HCT116 (cell line): ENCODE results near the gene MAML1. TPM values are rescaled to one million over a fixed set of nuclear protein-coding genes. Genes with fewer than 3 reads are reported as not detected.

Source experiments
- ATAC-seq: fragments of 200-7000 bp; cut with Tn5 transposase; 2 replicates; pipeline ENCODE4 v1.9.1; 2020; ENCODE audit warnings: mild to moderate bottlenecking, moderate library complexity
- BruUV-seq: library from RNA; stranded (reverse); fragments of 400-500 nt; replicated peaks from 2 replicates; lab custom pipeline; 2021; lab: Mats Ljungman, UMichigan
- CTCF ChIA-PET: fragments of 300-600 bp; sonication (Branson Sonifier 250); formaldehyde crosslinking; loops from one replicate; lab custom pipeline; 2021; ENCODE audit warnings: antibody characterized with exemption; lab: Charles Lee
- POLR2A ChIA-PET: fragments of 300-600, 350-600 bp; sonication (Branson Sonifier 250); formaldehyde crosslinking; loops from one replicate; lab custom pipeline; 2021; ENCODE audit warnings: antibody characterized with exemption; lab: Charles Lee
- RAD21 ChIA-PET, 2 experiments: fragments of 300-600 bp; sonication (Branson Sonifier 250); formaldehyde crosslinking; loops; one replicate each; lab custom pipeline; 2023; ENCODE audit warnings: low total read pairs in 2 of 2; ENCODE audit not compliant: uncharacterized antibody in 2 of 2, unreplicated experiment in 2 of 2, low non-redundant PET in 1 of 2; lab: Charles Lee
- DNase-seq: peaks from one replicate; pipeline ENCODE4 v3.0.0-alpha.2; 2010; ENCODE audit warnings: low read depth, low spot score
- H2AFZ ChIP-seq: fragments of 200-600 bp; shearing (Covaris generic), sonication (generic); 2 replicates; pipeline ENCODE4 v1.6.1; 2017; ENCODE audit warnings: low read depth, mixed run types, mixed read lengths, antibody characterized with exemption, low read length; ENCODE audit not compliant: poor library complexity, severe bottlenecking
- H3K27ac ChIP-seq: 2 replicates; pipeline ENCODE4 v1.5.1; 2012; ENCODE audit warnings: low read depth, low read length
- H3K27me3 ChIP-seq: fragments of 200-600 bp; sonication (generic); 2 replicates; pipeline ENCODE4 v1.6.1; 2016; ENCODE audit warnings: mixed run types, low read length, mixed read lengths; ENCODE audit not compliant: insufficient read depth
- H3K36me3 ChIP-seq, 2 experiments: fragments of 200-500 bp in 1 of 2; fragments of 200-600 bp in 1 of 2; sonication (Bioruptor generic) in 1 of 2; sonication (generic) in 1 of 2; 2 replicates each; pipeline versions ENCODE4 v1.5.1 to v1.6.1; 2014 to 2016; ENCODE audit warnings: low read length in 2 of 2, inconsistent platforms in 1 of 2, mixed read lengths in 1 of 2, mixed run types in 1 of 2; ENCODE audit not compliant: insufficient read depth in 2 of 2, control insufficient read depth in 1 of 2
- H3K4me1 ChIP-seq, 2 experiments: fragments of 200-600 bp in 1 of 2; sonication (generic) in 1 of 2; 2 replicates each; pipeline versions ENCODE4 v1.5.1 to v1.6.1; 2012 to 2017; ENCODE audit warnings: low read length in 2 of 2, inconsistent platforms in 1 of 2, mild to moderate bottlenecking in 1 of 2, mixed read lengths in 1 of 2, mixed run types in 1 of 2, moderate library complexity in 1 of 2; ENCODE audit not compliant: insufficient read depth in 2 of 2, control insufficient read depth in 1 of 2
- H3K4me2 ChIP-seq: fragments of 200-600 bp; sonication (generic); 2 replicates; pipeline ENCODE4 v1.6.1; 2017; ENCODE audit warnings: mixed run types, low read length, mixed read lengths
- H3K4me3 ChIP-seq, 2 experiments: fragments of 200-600 bp in 1 of 2; sonication (generic) in 1 of 2; replicated peaks in 1 of 2; 2 replicates each; pipeline ENCODE4 v1.5.1; 2011 to 2016; ENCODE audit warnings: low read length in 2 of 2, control low read depth in 1 of 2, low read depth in 1 of 2, mild to moderate bottlenecking in 1 of 2, mixed read lengths in 1 of 2, mixed run types in 1 of 2
- H3K79me2 ChIP-seq: fragments of 200-600 bp; sonication (generic); 2 replicates; pipeline ENCODE4 v1.6.1; 2017; ENCODE audit warnings: mild to moderate bottlenecking, mixed run types, low read length, moderate library complexity, mixed read lengths; ENCODE audit not compliant: insufficient read depth
- H3K9ac ChIP-seq: fragments of 200-600 bp; sonication (generic); 2 replicates; pipeline ENCODE4 v1.6.1; 2016; ENCODE audit warnings: low read length, mixed read lengths
- H3K9me2 ChIP-seq: fragments of 200-600 bp; sonication (generic), shearing (Covaris generic); 2 replicates; pipeline ENCODE4 v1.6.1; 2017; ENCODE audit warnings: mixed run types, mild to moderate bottlenecking, moderate library complexity; ENCODE audit not compliant: insufficient read depth
- H3K9me3 ChIP-seq, 2 experiments: fragments of 200-500 bp in 1 of 2; fragments of 200-600 bp in 1 of 2; sonication (Bioruptor generic) in 1 of 2; sonication (generic) in 1 of 2; 2 replicates each; pipeline ENCODE4 v1.6.1; 2014 to 2017; ENCODE audit warnings: low read length in 2 of 2, mixed read lengths in 2 of 2, inconsistent platforms in 1 of 2, low read depth in 1 of 2, mild to moderate bottlenecking in 1 of 2, mixed run types in 1 of 2, moderate library complexity in 1 of 2; ENCODE audit not compliant: control insufficient read depth in 1 of 2, insufficient read depth in 1 of 2
- H4K20me1 ChIP-seq: fragments of 200-600 bp; sonication (generic), shearing (Covaris generic); 2 replicates; pipeline ENCODE4 v1.6.1; 2017; ENCODE audit warnings: mixed run types, mild to moderate bottlenecking, moderate library complexity; ENCODE audit not compliant: insufficient read depth
- CEBPB ChIP-seq: IDR thresholded peaks from 2 replicates; pipeline ENCODE4 v1.6.1; 2012; ENCODE audit warnings: low read depth
- EGR1 ChIP-seq: IDR thresholded peaks from 2 replicates; pipeline ENCODE4 v1.6.1; 2012; ENCODE audit warnings: low read depth
- ELF1 ChIP-seq: IDR thresholded peaks from 2 replicates; pipeline ENCODE4 v1.6.1; 2012; ENCODE audit warnings: low read depth, borderline replicate concordance
- FOSL1 ChIP-seq: IDR thresholded peaks from 2 replicates; pipeline ENCODE4 v1.6.1; 2012; ENCODE audit warnings: low read depth
- POLR2A ChIP-seq: IDR thresholded peaks from 2 replicates; pipeline ENCODE4 v1.7.0; 2011; ENCODE audit warnings: borderline replicate concordance; ENCODE audit not compliant: insufficient read depth, insufficient read length; ENCODE audit errors: extremely low read depth
- REST ChIP-seq: IDR thresholded peaks from 2 replicates; pipeline ENCODE4 v1.6.1; 2012; ENCODE audit warnings: low read depth
- SIN3A ChIP-seq: IDR thresholded peaks from 2 replicates; pipeline ENCODE4 v1.6.1; 2012; ENCODE audit warnings: low read depth
- SP1 ChIP-seq: IDR thresholded peaks from 2 replicates; pipeline ENCODE4 v1.6.1; 2012; ENCODE audit warnings: low read depth
- TCF7L2 ChIP-seq: IDR thresholded peaks from 2 replicates; pipeline ENCODE4 v1.7.0; 2011; ENCODE audit warnings: borderline replicate concordance, inconsistent platforms; ENCODE audit not compliant: insufficient read depth, insufficient read length; ENCODE audit errors: extremely low read depth
- YY1 ChIP-seq: IDR thresholded peaks from 2 replicates; pipeline ENCODE4 v1.6.1; 2011; ENCODE audit warnings: low read length, low read depth, moderate library complexity, mild to moderate bottlenecking; ENCODE audit not compliant: insufficient replicate concordance; ENCODE audit errors: extremely low read depth
- intact Hi-C: fragments of 100-400 bp; cut with micrococcal nuclease; formaldehyde crosslinking; loops from 2 replicates; pipeline ENCODE4 v1.10.0; 2022
- total RNA-seq: library from RNA; stranded (reverse); gene quantifications from one replicate; pipeline ENCODE4 v1.2.1, GENCODE V29; 2021; ENCODE audit not compliant: unreplicated experiment

The MAML1 gene
- total RNA-seq, 1 experiment from 2014 or later = 29.5 TPM

- no peak for DNase-seq
- H3K4me2 ChIP-seq = peak overlapping the region; percentile 94
- no peaks in the 10 kb centered on the region for H3K9me3 ChIP-seq
- peaks cover 35 to 52% of the 10 kb centered on the region in 2 experiments; a peak in 3 of 4 replicates for H3K36me3 ChIP-seq
- intact Hi-C loops = no loop called here
- H3K27ac ChIP-seq = peak overlapping the region; percentile 12
- peaks cover 58% of the 10 kb centered on the region for H3K79me2 ChIP-seq
- peak overlapping the region; percentile 76 to 87 for H3K4me3 ChIP-seq
- ATAC-seq = no peak
- BruUV-seq = TSS peak; percentile 68
- peaks cover 12% of the 10 kb centered on the region; the same call in 1 of the 2 replicates for H4K20me1 ChIP-seq
- peaks cover 35 to 57% of the 10 kb centered on the region in 2 experiments for H3K4me1 ChIP-seq
- no peak for TF ChIP-seq EGR1
- no peak for TF ChIP-seq YY1
- no peak for TF ChIP-seq FOSL1
- TF ChIP-seq SIN3A = no peak
- TF ChIP-seq TCF7L2 = no peak
- TF ChIP-seq ELF1 = no peak
- TF ChIP-seq SP1 = no peak
- TF ChIP-seq REST = no peak
- no peak for TF ChIP-seq POLR2A
- TF ChIP-seq CEBPB = no peak
- TF ChIP-seq, all 23 proteins: peak for 0
- no peaks in the 10 kb centered on the region for H3K9me2 ChIP-seq
- H3K27me3 ChIP-seq = no peaks in the 10 kb centered on the region
- no peak overlapping the region for H2AFZ ChIP-seq
- ChIA-PET CTCF (no interaction called here), RAD21 (no interaction called here), POLR2A (interaction anchor here (1.6 kb wide), 1 partner anchor 10 kb away, joined by 5 read pairs; no protein-coding TSS in a partner anchor)
- H3K9ac ChIP-seq = peak overlapping the region; percentile 97
Measured at GRCh38 chr5:179822059-179822432, 89.4 kb downstream of the MAML1 start.
